Lung (tissue), 13 donors: ENCODE results near the gene TCHP. TPM values are rescaled to one million over a fixed set of nuclear protein-coding genes. Genes with fewer than 3 reads are reported as not detected.

ENCODE experiments used
- ATAC-seq: fragments of 200-7000 bp; cut with Tn5 transposase; one replicate; pipeline ENCODE4 v1.9.1; 2020; ENCODE audit warnings: moderate number of reproducible peaks; ENCODE audit not compliant: insufficient read depth, low FRiP score
- DNase-seq, 3 donors: peaks; one replicate each; pipeline ENCODE4 v3.0.0-alpha.2; 2013 to 2017
- H3K27ac ChIP-seq, 2 donors: one replicate each; pipeline ENCODE4 v1.5.1; 2013; ENCODE audit warnings: mild to moderate bottlenecking in 2 of 2, moderate library complexity in 2 of 2, control low read depth in 1 of 2, inconsistent platforms in 1 of 2, low read depth in 1 of 2, low read length in 1 of 2
- H3K27me3 ChIP-seq, 3 donors: one replicate each; pipeline ENCODE4 v1.5.1; 2013; ENCODE audit warnings: low read length in 2 of 3; ENCODE audit not compliant: control insufficient read depth in 3 of 3, insufficient read depth in 3 of 3
- H3K36me3 ChIP-seq, 4 donors: one replicate each; pipeline ENCODE4 v1.5.1; 2013; ENCODE audit warnings: low read length in 4 of 4, mild to moderate bottlenecking in 1 of 4, moderate library complexity in 1 of 4; ENCODE audit not compliant: control insufficient read depth in 4 of 4, insufficient read depth in 4 of 4
- H3K4me1 ChIP-seq, 5 donors: one replicate each; pipeline ENCODE4 v1.5.1; 2013; ENCODE audit warnings: low read length in 5 of 5, mild to moderate bottlenecking in 2 of 5, moderate library complexity in 1 of 5; ENCODE audit not compliant: control insufficient read depth in 5 of 5, insufficient read depth in 5 of 5
- H3K4me3 ChIP-seq: one replicate; pipeline ENCODE4 v1.5.1; 2013; ENCODE audit warnings: mild to moderate bottlenecking, control low read depth, moderate library complexity
- H3K9ac ChIP-seq, 2 donors: one replicate each; pipeline ENCODE4 v1.5.1; 2013; ENCODE audit warnings: low read length in 2 of 2, control low read depth in 1 of 2; ENCODE audit not compliant: insufficient read depth in 1 of 2
- H3K9me3 ChIP-seq, 4 donors: one replicate each; pipeline ENCODE4 v1.5.1; 2013; ENCODE audit warnings: low read length in 3 of 4, mild to moderate bottlenecking in 1 of 4, moderate library complexity in 1 of 4; ENCODE audit not compliant: control insufficient read depth in 4 of 4, insufficient read depth in 3 of 4
- CTCF ChIP-seq: IDR thresholded peaks from 2 replicates; pipeline ENCODE4 v1.5.1; 2012; ENCODE audit warnings: mild to moderate bottlenecking; ENCODE audit errors: control extremely low read depth, extremely low read depth
- WGBS, 2 donors: extraction: QIAGEN DNeasy Blood & Tissue Kit; methylation state at CpG; one replicate each; pipeline ENCODE4 v1.1.7; 2013; 5-methylcytosine and 5-hydroxymethylcytosine counted together
- polyA plus RNA-seq, 2 donors: library from polyadenylated mRNA; stranded (reverse); fragments of 200-250 nt; gene quantifications; one replicate each; pipeline ENCODE4 v1.2.1, GENCODE V29; 2013
- small RNA-seq: library from RNA; depleted of rRNA; stranded (forward); fragments of <200 nt; gene quantifications from one replicate; pipeline ENCODE3, GENCODE V24; 2014; ENCODE audit warnings: low replicate concordance
- total RNA-seq, 2 donors: library from RNA; depleted of rRNA in 1 of 2; stranded (reverse); fragments of >200 nt in 1 of 2; gene quantifications; one replicate each; pipeline ENCODE4 v1.2.1, GENCODE V29; 2014 to 2021
- donor health status: control.
- donor health status: control.
- donor health status: Bipolar disorder and iron deficiency.
- donor health status: healthy.
- donor health status: DM: yes; HTN: yes; CAD: no.

Gene TCHP
- total and polyA plus RNA-seq, 4 donors = 10.4 to 17.5 (median 12.0) TPM

DNA sequence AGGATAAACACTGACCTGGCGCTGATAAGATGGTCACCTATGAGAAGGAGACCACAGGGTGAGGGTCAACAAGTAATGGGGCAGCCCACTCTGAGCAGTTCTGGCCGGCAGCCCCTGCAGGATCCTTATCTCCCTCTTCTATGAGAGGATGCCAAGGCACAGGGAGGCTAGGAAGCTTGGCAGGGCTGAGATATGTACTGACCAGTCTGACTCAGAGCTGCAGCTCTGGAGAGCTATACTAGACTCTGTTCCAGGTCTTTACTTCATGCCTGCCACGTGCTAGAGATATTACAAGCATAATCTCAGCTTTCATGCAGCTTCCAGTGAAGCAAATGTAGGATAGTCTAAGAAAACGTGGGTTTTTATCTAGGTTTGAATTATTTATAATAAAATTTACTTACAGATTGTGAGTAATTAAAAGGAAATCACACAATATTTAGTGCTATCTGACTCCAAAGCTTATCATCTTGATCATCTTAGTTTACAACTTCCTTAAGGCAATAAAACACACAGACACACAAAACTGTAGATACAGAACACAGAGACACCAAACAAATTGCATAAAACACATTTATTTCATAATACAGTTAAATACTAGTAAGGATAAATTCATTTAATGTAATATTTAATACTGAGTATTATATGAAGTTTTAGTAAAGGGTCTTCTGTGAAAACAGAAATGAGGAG, 63.8 kb downstream of the TCHP start:
- TF ChIP-seq CTCF = no peak
- H3K4me1 ChIP-seq = peaks cover 0 to 2% (median 0%) of the 10 kb centered on the region in 5 donors
- H3K27ac ChIP-seq = peak overlapping the region in 1 of 2 donors; percentile 41
- peak; percentile 58 for ATAC-seq
- H3K27me3 ChIP-seq = no peaks in the 10 kb centered on the region
- peaks cover 16 to 37% (median 23%) of the 10 kb centered on the region in 4 donors for H3K36me3 ChIP-seq
- no peak overlapping the region for H3K4me3 ChIP-seq
- no peak overlapping the region for H3K9ac ChIP-seq
- no peaks in the 10 kb centered on the region for H3K9me3 ChIP-seq
- 59 to 74% methylated on average over 4 of the region's 4 CpGs for WGBS, 2 donors
- DNase-seq = no peak

GRCh38 chr12:109966546-109966945, 66.5 kb downstream of the TCHP start:
- WGBS, 2 donors = 93 to 95% methylated on average over 4 of the region's 4 CpGs
- Histone ChIP-seq H3K27me3 (no peaks in the 10 kb centered on the region), H3K36me3 (peaks cover 21 to 36% (median 23%) of the 10 kb centered on the region in 4 donors), H3K27ac (no peak overlapping the region), H3K4me3 (no peak overlapping the region), H3K9me3 (no peaks in the 10 kb centered on the region), H3K4me1 (peaks cover 0 to 2% (median 0%) of the 10 kb centered on the region in 5 donors), H3K9ac (no peak overlapping the region)
- ATAC-seq (no peak), DNase-seq (no peak)
- TF ChIP-seq CTCF = no peak

DNA sequence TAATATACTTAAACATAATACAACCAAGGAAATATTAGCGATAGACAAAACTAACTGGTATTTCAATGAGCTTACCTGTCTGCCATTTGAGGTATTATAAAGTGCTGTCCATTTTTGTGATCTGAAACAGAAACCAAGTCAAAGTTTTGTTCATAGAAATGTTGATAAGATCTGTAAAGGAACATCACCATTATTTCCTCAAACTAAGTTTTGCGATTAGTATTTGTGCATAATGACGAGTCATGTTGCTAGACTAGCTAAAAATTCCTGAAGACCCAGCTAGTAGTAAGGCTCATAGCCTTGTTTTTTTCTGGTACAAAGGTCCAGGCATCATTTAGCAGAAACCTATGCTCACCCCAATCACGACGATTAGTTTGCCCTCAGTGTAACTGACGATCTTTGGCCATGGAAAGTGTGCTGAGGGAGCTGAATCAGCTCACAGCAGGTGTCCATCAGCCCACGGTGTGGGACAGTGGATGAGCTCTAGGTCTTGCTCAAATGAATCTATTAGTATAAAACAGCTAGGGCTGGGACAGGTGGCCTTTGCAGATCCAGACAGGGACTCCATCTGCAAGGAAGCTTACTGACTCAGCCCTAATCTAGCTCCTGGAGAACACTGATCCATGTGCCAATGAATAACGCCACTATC, 67.4 kb downstream of the TCHP start:
- ATAC-seq = no peak
- Histone ChIP-seq H3K9ac (no peak overlapping the region), H3K9me3 (no peaks in the 10 kb centered on the region), H3K36me3 (peaks cover 20 to 32% (median 23%) of the 10 kb centered on the region in 4 donors), H3K27me3 (no peaks in the 10 kb centered on the region), H3K27ac (no peak overlapping the region), H3K4me3 (no peak overlapping the region), H3K4me1 (peaks cover 0 to 2% (median 0%) of the 10 kb centered on the region in 5 donors)
- WGBS, 2 donors = 76 to 79% methylated on average over 8 of the region's 8 CpGs
- no peak for TF ChIP-seq CTCF
- no peak for DNase-seq

Small RNA genes within 50 kb of the gene (small RNA-seq; reads per million reads assigned to genes)
- not detected for gene RN7SL441P

Other genes starting within 250 kb of the TCHP start
- gene FAM222A, start 186.4 kb upstream of the TCHP start, total RNA-seq = 1 to 10 TPM in 1 of 2 donors, under 1 TPM in 1; 0.28 to 2.6 TPM
- gene FAM222A, start 186.4 kb upstream of the TCHP start, polyA plus RNA-seq = 1 to 10 TPM in 1 of 2 donors, under 1 TPM in 1; 0.81 to 1.3 TPM
- gene TRPV4, start 66.9 kb upstream of the TCHP start, total RNA-seq = 1 to 10 TPM; 2.1 to 6.5 TPM
- 1 to 10 TPM; 1.9 to 2.3 TPM for gene TRPV4, start 66.9 kb upstream of the TCHP start, polyA plus RNA-seq
- 10 to 100 TPM; 35.5 to 49.2 TPM for gene GLTP, start 19.7 kb upstream of the TCHP start, total RNA-seq
- 10 to 100 TPM; 31.2 to 46.1 TPM for gene GLTP, start 19.7 kb upstream of the TCHP start, polyA plus RNA-seq
- 10 to 100 TPM; 55.5 to 75.8 TPM for gene GIT2, start 96.1 kb downstream of the TCHP start, total RNA-seq
- gene GIT2, start 96.1 kb downstream of the TCHP start, polyA plus RNA-seq = 10 to 100 TPM; 13.5 to 24.7 TPM
- 10 to 100 TPM; 68.8 to 83.0 TPM for gene ANKRD13A, start 99.2 kb downstream of the TCHP start, total RNA-seq
- 10 to 100 TPM; 21.6 to 38.8 TPM for gene ANKRD13A, start 99.2 kb downstream of the TCHP start, polyA plus RNA-seq
- 10 to 100 TPM; 23.3 to 30.5 TPM for gene C12orf76, start 148.2 kb downstream of the TCHP start, total RNA-seq
- gene C12orf76, start 148.2 kb downstream of the TCHP start, polyA plus RNA-seq = 10 to 100 TPM; 15.4 to 24.6 TPM
- 10 to 100 TPM; 15.7 to 43.1 TPM for gene IFT81, start 224.1 kb downstream of the TCHP start, total RNA-seq
- gene IFT81, start 224.1 kb downstream of the TCHP start, polyA plus RNA-seq = 1 to 10 TPM; 5.4 to 5.8 TPM